ENCODE measurements around the gene WDR83.
"Not testable (repeated sequence)": the region's sequence is repeated elsewhere in the genome, so short reads cannot be mapped to it uniquely, and the experiment has no call there.

WDR83 gene

GRCh38 chr19:12687496-12688196, 21.0 kb downstream of the WDR83 start, which contains the start of gene GNG14:
TSS of gene GNG14 (plus strand) at chr19:12687998. CDS start at chr19:12688049, 51 bp downstream.
- no peak for DNase-seq

DNA sequence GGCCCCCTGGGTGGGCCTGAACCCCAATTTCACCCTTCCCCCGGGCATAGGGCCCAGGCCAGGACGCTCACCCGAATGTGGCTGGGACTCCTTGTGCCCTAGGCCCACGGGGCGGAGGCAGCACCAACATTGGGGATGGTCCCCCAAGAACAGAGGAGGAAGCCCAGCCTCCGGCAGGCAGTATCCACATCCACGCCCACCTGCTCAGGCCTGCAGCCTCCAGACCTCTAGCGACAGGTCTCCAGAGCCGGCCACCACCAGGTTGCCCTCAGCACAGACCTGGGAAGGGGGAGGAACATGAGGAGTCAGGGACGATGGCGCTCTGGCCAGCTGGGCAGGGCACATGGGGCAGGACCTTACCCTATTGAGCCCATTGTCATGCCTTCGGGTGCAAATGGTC, 22.4 kb downstream of the WDR83 start:
- no peak for DNase-seq

- no peak for DNase-seq
These were observed 23.1 kb downstream of the WDR83 start for GRCh38 chr19:12689581-12690216.

- no peak for DNase-seq
These were observed 26.4 kb downstream of the WDR83 start for GRCh38 chr19:12692960-12693359.

DNA sequence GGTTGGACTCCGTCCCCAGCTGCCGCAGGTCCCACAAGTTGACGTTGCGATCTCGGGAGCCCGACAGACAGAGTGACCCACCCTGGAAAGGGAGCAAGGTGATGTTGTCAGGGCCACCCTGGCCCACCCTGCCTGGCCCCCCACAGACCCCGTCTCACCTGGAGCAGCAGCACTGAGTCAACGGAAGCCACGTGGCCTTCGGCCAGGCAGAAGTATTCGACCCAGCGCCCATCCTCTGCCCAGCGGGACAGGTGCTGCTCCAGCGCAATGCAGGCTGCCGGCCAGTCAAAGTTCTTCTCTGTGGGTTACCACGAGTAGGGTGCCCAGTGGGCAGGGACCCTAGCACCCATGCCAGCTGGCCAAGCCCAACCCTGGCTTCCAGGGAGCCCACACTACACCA, 28.0 kb downstream of the WDR83 start:
- no peak for DNase-seq

- no peak for DNase-seq
These were observed 28.5 kb downstream of the WDR83 start for GRCh38 chr19:12695096-12695495.

DNA sequence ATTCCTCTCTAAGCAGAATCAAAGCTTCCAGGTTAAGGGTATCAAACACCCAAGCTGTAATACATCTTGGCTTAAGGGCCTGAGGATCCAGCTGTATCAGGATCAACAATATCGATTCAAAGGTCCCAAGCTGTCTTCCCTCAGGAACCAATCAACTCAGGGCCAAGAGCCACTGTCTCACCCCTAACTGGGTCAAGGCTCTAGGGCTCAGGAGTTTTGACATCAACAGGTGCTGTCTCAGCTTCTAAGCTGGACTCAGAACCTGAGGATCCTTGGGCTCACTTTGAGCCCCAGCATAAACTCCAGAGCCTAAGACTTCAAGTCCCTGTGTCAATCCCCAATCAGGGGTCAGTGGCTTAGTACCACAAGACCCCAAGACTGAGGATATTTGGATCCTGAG, 28.9 kb downstream of the WDR83 start:
- no peak for DNase-seq

GRCh38 chr19:12695997-12696365, 29.4 kb downstream of the WDR83 start:
- no peak for DNase-seq

DNA sequence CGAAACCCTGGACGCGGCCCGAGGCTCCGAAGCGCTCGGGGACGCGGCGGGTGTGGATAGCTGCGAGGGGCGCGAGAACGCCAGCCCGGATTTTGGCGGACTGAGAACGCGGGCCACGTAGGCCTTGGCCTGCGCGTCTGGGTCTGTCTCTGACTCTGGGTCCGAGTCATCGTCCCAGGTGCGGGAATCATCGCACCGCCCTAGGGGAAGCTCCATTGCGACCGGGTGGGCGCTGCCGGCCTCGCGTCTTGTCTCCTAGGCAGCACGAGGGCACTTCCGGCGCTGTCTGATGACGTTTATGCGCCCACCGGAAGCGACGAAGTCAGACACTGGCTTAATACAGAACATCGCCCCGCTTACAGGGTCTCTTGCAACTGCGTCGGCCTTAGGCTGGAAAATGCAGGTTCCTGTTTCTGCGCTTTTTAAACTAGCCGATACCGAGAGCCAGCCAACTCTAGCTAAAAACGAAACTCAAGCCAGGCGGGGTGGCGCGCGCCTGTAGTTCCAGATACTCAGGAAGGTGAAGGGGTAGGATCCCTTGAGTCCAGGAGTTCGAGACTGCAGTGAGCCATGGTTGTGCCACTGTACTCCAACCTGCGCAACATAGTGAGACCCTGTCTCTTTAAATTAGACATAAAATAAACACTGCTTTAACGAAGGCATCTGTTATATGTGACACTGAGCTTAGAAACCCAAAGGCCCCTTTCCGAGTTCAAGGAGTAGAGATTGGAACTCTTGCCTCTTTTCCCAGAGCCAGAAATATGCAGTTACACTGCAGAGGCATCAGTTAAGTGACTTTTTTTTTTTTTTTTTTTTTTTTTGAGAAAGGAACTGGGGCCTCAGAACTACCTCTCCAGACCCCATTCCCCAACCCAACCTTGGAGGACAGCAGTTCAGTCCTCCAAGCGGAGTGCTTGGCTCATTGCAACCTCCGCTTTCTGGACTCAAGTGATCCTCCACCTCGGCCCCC, 30.0 kb downstream of the WDR83 start, which contains the start of gene FBXW9:
Gene FBXW9, minus strand, starts transcription at position 266 of the 970 bp plus-strand sequence. Its CDS starts 50 bp downstream, at position 216.
- peak; percentile 98 for DNase-seq

DNA sequence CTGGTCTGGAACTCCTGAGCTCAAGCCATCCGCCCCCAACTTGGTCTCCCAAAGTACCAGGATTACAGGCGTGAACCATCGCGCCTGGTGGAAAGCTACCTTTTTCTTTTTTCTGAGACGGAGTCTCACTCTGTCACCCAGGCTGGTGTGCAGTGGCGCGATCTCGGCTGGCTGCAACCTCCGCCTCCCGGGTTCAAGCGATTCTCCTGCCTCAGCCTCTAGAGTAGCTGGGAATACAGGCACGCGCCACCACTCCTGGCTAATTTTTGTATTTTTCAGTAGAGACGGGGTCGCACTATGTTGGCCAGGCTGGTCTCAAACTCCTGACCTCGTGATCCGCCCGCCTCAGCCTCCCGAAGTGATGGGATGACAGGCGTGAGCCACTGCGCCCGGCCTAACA, 30.8 kb downstream of the WDR83 start:
- DNase-seq, result not testable (repeated sequence)

DNA sequence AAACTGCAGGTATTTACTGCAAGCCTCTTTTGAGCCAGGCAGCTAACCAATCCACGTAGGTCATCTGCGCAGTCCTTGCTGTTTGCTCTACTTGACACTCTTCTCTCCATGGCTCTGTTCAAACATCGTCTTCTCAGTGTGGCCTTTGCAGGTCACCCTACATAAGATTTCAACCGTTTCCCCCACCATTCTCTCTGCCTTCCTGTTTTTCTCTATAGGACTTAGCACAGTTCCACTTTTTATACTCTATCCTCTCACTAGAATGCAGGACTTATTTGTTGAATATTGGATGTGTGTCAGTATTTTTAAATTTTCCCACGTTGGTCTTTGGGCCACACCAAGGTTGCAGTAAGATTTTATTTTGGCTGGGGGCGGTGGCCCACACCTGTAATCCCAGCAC, 31.5 kb downstream of the WDR83 start:
- DNase-seq, result no peak

GRCh38 chr19:12701596-12702282, 35.1 kb downstream of the WDR83 start:
- no peak for DNase-seq

- DNase-seq, result peak; percentile 9
These were observed 36.4 kb downstream of the WDR83 start for GRCh38 chr19:12703046-12703445.

- no peak for DNase-seq
These were observed 38.6 kb downstream of the WDR83 start for GRCh38 chr19:12705169-12705568.

DNA sequence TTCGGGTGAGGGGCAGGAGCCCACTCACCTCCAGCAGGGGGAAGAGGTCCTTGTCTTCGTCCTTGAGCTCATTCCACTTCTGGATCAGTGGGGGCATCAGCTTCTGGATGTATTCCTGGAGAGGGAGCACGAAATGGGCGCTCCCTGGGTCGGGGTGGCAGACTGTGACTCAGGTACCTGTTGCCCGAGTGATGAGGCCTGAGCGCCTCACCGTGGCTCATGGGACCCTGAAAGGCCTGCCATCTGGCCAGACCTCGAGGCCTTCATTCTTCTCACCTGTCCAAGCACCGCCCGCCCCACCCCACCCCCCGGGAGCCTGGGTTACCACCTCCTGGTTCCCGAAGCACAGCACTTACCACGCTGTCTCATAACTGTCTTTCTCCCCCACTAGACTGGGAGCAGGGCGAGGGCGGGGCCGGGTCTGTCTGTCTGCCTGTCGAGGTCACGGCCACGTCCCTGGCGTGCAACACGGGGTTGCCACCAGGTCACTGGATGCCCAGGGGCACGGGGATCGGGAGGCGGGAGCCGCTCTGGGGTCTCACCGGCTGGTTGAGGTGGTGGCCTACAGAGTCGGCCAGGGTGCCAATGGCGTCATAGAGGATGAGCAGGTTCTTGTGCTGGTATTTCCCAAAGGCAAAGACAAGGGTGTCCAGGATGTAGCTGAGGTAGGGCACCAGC, 39.2 kb downstream of the WDR83 start:
- DNase-seq, result no peak

- no peak for DNase-seq
These were observed 39.7 kb downstream of the WDR83 start for GRCh38 chr19:12706332-12706718.

GRCh38 chr19:12708641-12709040, 42.0 kb downstream of the WDR83 start:
- no peak for DNase-seq

GRCh38 chr19:12711187-12711586, 44.6 kb downstream of the WDR83 start:
- DNase-seq, result no peak

DNA sequence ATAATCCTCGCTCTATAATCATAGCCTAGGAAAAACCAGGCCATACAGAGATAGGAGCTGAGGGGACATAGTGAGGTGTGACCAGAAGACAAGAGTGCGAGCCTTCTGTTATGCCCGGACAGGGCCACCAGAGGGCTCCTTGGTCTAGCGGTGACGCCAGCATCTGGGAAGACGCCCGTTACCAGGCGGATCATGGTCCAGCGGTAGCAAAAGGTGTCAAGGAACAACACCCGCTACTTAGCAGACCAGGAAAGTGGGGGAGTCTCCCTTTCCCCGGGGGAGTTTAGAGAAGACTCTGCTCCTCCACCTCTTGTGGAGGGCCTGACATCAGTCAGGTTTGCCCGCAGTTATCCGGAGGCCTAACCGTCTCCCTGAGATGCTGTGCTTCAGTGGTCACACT, 45.5 kb downstream of the WDR83 start:
- not testable (repeated sequence) for DNase-seq

DNA sequence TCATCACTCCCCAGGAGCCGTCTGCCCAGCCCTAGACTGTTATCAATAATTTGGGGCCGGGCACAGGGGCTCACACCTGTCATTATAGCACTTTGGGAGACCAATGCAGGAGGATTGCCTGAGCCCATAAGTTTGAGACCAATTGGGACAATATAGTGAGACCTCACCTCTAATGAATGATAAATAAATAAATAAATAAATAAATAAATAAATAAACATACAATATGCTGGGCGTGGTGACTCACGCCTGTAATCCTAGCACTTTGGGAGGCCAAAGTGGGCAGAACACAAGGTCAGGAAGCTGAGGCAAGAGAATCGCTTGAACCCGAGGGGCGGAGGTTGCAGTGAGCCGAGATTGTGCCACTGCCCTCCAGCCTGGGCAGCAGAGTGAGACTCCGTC, 46.7 kb downstream of the WDR83 start:
- not testable (repeated sequence) for DNase-seq

DNA sequence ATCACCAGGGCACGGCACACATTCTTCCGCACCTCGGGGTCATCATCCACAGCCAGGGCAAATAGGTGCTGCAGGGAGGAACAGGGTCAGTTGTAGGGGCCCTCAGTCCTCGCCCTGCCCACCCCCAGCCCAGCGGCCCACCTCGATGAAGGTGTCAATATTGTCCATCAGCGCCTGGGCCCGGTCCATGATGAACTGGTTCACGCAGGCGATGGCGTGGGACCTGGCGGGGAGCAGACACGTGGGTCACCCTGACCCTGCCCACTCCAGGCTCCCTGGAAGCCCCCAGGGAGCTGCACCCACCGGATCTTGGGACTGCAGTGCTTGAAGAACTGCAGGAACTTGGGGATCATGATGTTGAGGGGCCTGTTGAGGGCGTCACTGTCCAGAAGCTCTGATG, 48.5 kb downstream of the WDR83 start:
- no peak for DNase-seq

DNA sequence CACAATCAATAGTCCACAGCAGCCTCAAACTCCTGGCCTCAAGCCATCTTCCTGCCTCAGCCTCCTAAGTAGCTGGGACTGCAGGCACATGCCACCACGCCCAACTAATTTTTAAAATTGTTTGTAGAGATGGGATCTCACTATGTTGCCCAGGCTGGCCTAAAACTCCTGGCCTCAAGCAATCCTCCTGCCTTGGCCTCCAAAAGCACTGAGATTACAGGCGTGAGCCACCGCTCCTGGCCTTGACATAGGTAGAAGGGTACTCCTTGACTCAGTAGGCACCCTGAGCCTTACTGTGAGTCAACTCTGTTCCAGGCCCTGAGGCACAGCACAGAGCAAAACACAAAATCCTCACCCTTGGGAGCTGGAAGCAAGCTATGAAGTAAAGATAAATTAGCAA, 49.3 kb downstream of the WDR83 start:
- no peak for DNase-seq

Data from suppressor macrophage treated with lipopolysaccharide for 4 hours (primary cell).